IPS-20b (cell line): ENCODE measurements around the gene POLD4.

Experiments
- H3K27ac ChIP-seq: one replicate; pipeline ENCODE4 v1.5.1; 2013; ENCODE audit warnings: low read length
- H3K27me3 ChIP-seq: 2 replicates; pipeline ENCODE4 v1.6.1; 2013; ENCODE audit warnings: mild to moderate bottlenecking, low read length, inconsistent platforms; ENCODE audit not compliant: insufficient read depth
- H3K36me3 ChIP-seq: 2 replicates; pipeline ENCODE4 v1.6.1; 2013; ENCODE audit warnings: low read depth, mild to moderate bottlenecking, inconsistent platforms, low read length, moderate library complexity; ENCODE audit not compliant: insufficient read depth
- H3K4me1 ChIP-seq: 2 replicates; pipeline ENCODE4 v1.6.1; 2013; ENCODE audit warnings: mild to moderate bottlenecking, control low read depth, inconsistent platforms, low read length, moderate library complexity; ENCODE audit not compliant: insufficient read depth
- H3K4me3 ChIP-seq: 2 replicates; pipeline ENCODE4 v1.5.1; 2013; ENCODE audit warnings: mild to moderate bottlenecking, low read length, inconsistent platforms
- H3K9ac ChIP-seq: 2 replicates; pipeline ENCODE4 v1.6.1; 2013; ENCODE audit warnings: low read depth, mild to moderate bottlenecking, inconsistent platforms, low read length, moderate library complexity
- H3K9me3 ChIP-seq: 2 replicates; pipeline ENCODE4 v1.6.1; 2013; ENCODE audit warnings: mild to moderate bottlenecking, low read depth, low read length, inconsistent platforms; ENCODE audit not compliant: insufficient read depth

Gene POLD4

GRCh38 chr11:67366961-67367760 lies 13.8 kb upstream of the POLD4 start:
- no peak overlapping the region for H3K4me3 ChIP-seq
- peaks cover 7% of the 10 kb centered on the region; the same call in 1 of the 2 replicates for H3K4me1 ChIP-seq
- H3K9me3 ChIP-seq = no peaks in the 10 kb centered on the region
- H3K27ac ChIP-seq = no peak overlapping the region
- H3K36me3 ChIP-seq = no peaks in the 10 kb centered on the region
- H3K27me3 ChIP-seq = peaks cover 50% of the 10 kb centered on the region
- no peak overlapping the region for H3K9ac ChIP-seq

- H3K36me3 ChIP-seq = no peaks in the 10 kb centered on the region
- H3K27me3 ChIP-seq = peaks cover 50% of the 10 kb centered on the region
- H3K9ac ChIP-seq = no peak overlapping the region
- no peak overlapping the region for H3K27ac ChIP-seq
- H3K9me3 ChIP-seq = no peaks in the 10 kb centered on the region
- no peak overlapping the region for H3K4me3 ChIP-seq
- peaks cover 7% of the 10 kb centered on the region; the same call in 1 of the 2 replicates for H3K4me1 ChIP-seq
These were observed 13.2 kb upstream of the POLD4 start for GRCh38 chr11:67366546-67366945.

GRCh38 chr11:67365736-67366444 lies 12.5 kb upstream of the POLD4 start:
- no peak overlapping the region for H3K4me3 ChIP-seq
- no peak overlapping the region for H3K27ac ChIP-seq
- H3K4me1 ChIP-seq = peaks cover 7% of the 10 kb centered on the region; the same call in 1 of the 2 replicates

GRCh38 chr11:67364783-67365722 lies 11.7 kb upstream of the POLD4 start:
- Histone ChIP-seq H3K9ac (no peak overlapping the region), H3K27me3 (peaks cover 37% of the 10 kb centered on the region), H3K4me3 (no peak overlapping the region), H3K4me1 (peaks cover 2% of the 10 kb centered on the region; the same call in 1 of the 2 replicates), H3K9me3 (no peaks in the 10 kb centered on the region), H3K36me3 (no peaks in the 10 kb centered on the region), H3K27ac (no peak overlapping the region)

More at GRCh38 chr11:67365736-67366444, 12.5 kb upstream of the POLD4 start:
- H3K36me3 ChIP-seq = no peaks in the 10 kb centered on the region
- no peak overlapping the region for H3K9ac ChIP-seq
- no peaks in the 10 kb centered on the region for H3K9me3 ChIP-seq
- H3K27me3 ChIP-seq = peaks cover 44% of the 10 kb centered on the region

GRCh38 chr11:67364169-67364568 lies 10.8 kb upstream of the POLD4 start:
- Histone ChIP-seq H3K9me3 (no peaks in the 10 kb centered on the region), H3K4me3 (no peak overlapping the region), H3K9ac (no peak overlapping the region), H3K27ac (no peak overlapping the region), H3K4me1 (peaks cover 2% of the 10 kb centered on the region; the same call in 1 of the 2 replicates), H3K36me3 (no peaks in the 10 kb centered on the region), H3K27me3 (peaks cover 28% of the 10 kb centered on the region)

GRCh38 chr11:67357831-67358670 lies 4.7 kb upstream of the POLD4 start:
- Histone ChIP-seq H3K27me3 (peaks cover 19% of the 10 kb centered on the region), H3K4me1 (peaks cover 11% of the 10 kb centered on the region; the same call in 1 of the 2 replicates), H3K9me3 (no peaks in the 10 kb centered on the region), H3K36me3 (no peaks in the 10 kb centered on the region), H3K9ac (no peak overlapping the region), H3K27ac (no peak overlapping the region), H3K4me3 (no peak overlapping the region)

- H3K4me3 ChIP-seq = no peak overlapping the region
- peaks cover 8% of the 10 kb centered on the region; the same call in 1 of the 2 replicates for H3K27me3 ChIP-seq
- H3K27ac ChIP-seq = no peak overlapping the region
- no peaks in the 10 kb centered on the region for H3K9me3 ChIP-seq
- H3K36me3 ChIP-seq = no peaks in the 10 kb centered on the region
- peak overlapping the region; percentile 35; the same call in 1 of the 2 replicates for H3K9ac ChIP-seq
- H3K4me1 ChIP-seq = peaks cover 13% of the 10 kb centered on the region; the same call in 1 of the 2 replicates
These were observed 3.7 kb upstream of the POLD4 start for GRCh38 chr11:67356864-67357561.

- H3K27me3 ChIP-seq = peaks cover 3% of the 10 kb centered on the region; the same call in 1 of the 2 replicates
- H3K9ac ChIP-seq = no peak overlapping the region; the same call in 1 of the 2 replicates
- peaks cover 13% of the 10 kb centered on the region; the same call in 1 of the 2 replicates for H3K4me1 ChIP-seq
- H3K9me3 ChIP-seq = no peaks in the 10 kb centered on the region
- no peak overlapping the region for H3K27ac ChIP-seq
- H3K36me3 ChIP-seq = no peaks in the 10 kb centered on the region
- H3K4me3 ChIP-seq = no peak overlapping the region
These were observed 3.1 kb upstream of the POLD4 start for GRCh38 chr11:67356387-67356863.

- Histone ChIP-seq H3K4me3 (no peak overlapping the region), H3K27me3 (peaks cover 3% of the 10 kb centered on the region; the same call in 1 of the 2 replicates), H3K9me3 (no peaks in the 10 kb centered on the region), H3K4me1 (peaks cover 13% of the 10 kb centered on the region; the same call in 1 of the 2 replicates), H3K36me3 (no peaks in the 10 kb centered on the region), H3K9ac (no peak overlapping the region), H3K27ac (no peak overlapping the region)
These were observed 2.5 kb upstream of the POLD4 start for GRCh38 chr11:67355794-67356386.
